CMK (cell line): Measurements from ENCODE around the gene PROK2.

ENCODE experiments used
- DNase-seq: peaks from one replicate; pipeline ENCODE4 v3.0.0-alpha.2; 2010; ENCODE audit warnings: low read depth

Gene PROK2

GRCh38 chr3:71784914-71785531 lies at the start of gene PROK2:
Gene PROK2, minus strand, starts transcription at chr3:71785148. Its CDS starts 96 bp downstream, at chr3:71785052.
- DNase-seq: no peak

GRCh38 chr3:71831599-71831998 lies 46.7 kb upstream of the PROK2 start:
- no peak for DNase-seq

- DNase-seq: no peak
Measured at GRCh38 chr3:71825551-71826283, 40.8 kb upstream of the PROK2 start.

GRCh38 chr3:71821116-71821515 lies 36.2 kb upstream of the PROK2 start:
- no peak for DNase-seq

- DNase-seq: no peak
Measured at GRCh38 chr3:71817262-71817661, 32.3 kb upstream of the PROK2 start.

- DNase-seq: no peak
Measured at GRCh38 chr3:71816767-71817156, 31.8 kb upstream of the PROK2 start.

GRCh38 chr3:71815340-71816067 lies 30.6 kb upstream of the PROK2 start:
- no peak for DNase-seq

GRCh38 chr3:71813704-71814103 lies 28.8 kb upstream of the PROK2 start:
- DNase-seq: no peak

GRCh38 chr3:71813073-71813472 lies 28.1 kb upstream of the PROK2 start:
- DNase-seq: no peak

- DNase-seq: no peak
Measured at GRCh38 chr3:71810056-71810455, 25.1 kb upstream of the PROK2 start.

- no peak for DNase-seq
Measured at GRCh38 chr3:71809321-71810026, 24.5 kb upstream of the PROK2 start.

- DNase-seq: no peak
Measured at GRCh38 chr3:71806736-71807135, 21.8 kb upstream of the PROK2 start.

GRCh38 chr3:71805691-71806090 lies 20.7 kb upstream of the PROK2 start:
- DNase-seq: no peak

GRCh38 chr3:71805199-71805598 lies 20.3 kb upstream of the PROK2 start:
- no peak for DNase-seq

GRCh38 chr3:71803248-71803647 lies 18.3 kb upstream of the PROK2 start:
- no peak for DNase-seq

- DNase-seq: no peak
Measured at GRCh38 chr3:71801986-71802385, 17.0 kb upstream of the PROK2 start.

- no peak for DNase-seq
Measured at GRCh38 chr3:71800023-71800422, 15.1 kb upstream of the PROK2 start.

- DNase-seq: no peak
Measured at GRCh38 chr3:71797455-71797854, 12.5 kb upstream of the PROK2 start.

GRCh38 chr3:71796290-71796689 lies 11.3 kb upstream of the PROK2 start:
- no peak for DNase-seq

- DNase-seq: no peak
Measured at GRCh38 chr3:71791634-71792033, 6.7 kb upstream of the PROK2 start.

- DNase-seq: no peak
Measured at GRCh38 chr3:71789922-71790321, 5.0 kb upstream of the PROK2 start.

GRCh38 chr3:71787851-71788405 lies 3.0 kb upstream of the PROK2 start:
- DNase-seq: no peak
